Measurements from ENCODE around the gene SPDYE4. TPM values are rescaled to one million over a fixed set of nuclear protein-coding genes. Genes with fewer than 3 reads are reported as not detected.

SPDYE4 gene
- total RNA-seq, 6 experiments from 2014 or later: not detected

Other genes starting within 250 kb of the SPDYE4 start
- 10 to 100 TPM; 19.8 to 32.9 (median 24.3) TPM for gene MYH10, start 127.8 kb downstream of the SPDYE4 start, total RNA-seq
- not detected for gene CCDC42, start 13.7 kb downstream of the SPDYE4 start, total RNA-seq
- not detected for gene MFSD6L, start 40.8 kb upstream of the SPDYE4 start, total RNA-seq
- gene PIK3R6, start 109.1 kb upstream of the SPDYE4 start, total RNA-seq: under 1 TPM in 5 of 6 experiments, not detected in 1; 0.18 to 0.62 (median 0.25) TPM
- 1 to 10 TPM; 3.7 to 6.5 (median 5.0) TPM for gene PIK3R5, start 207.2 kb upstream of the SPDYE4 start, total RNA-seq